ENCODE data around the gene HSPH1. TPM values are rescaled to one million over a fixed set of nuclear protein-coding genes. Genes with fewer than 3 reads are reported as not detected.
A peak's percentile ranks its signal among the peaks of the same experiment; 100 is the strongest.
"Not testable (repeated sequence)": the region's sequence is repeated elsewhere in the genome, so short reads cannot be mapped to it uniquely, and the experiment has no call there.

The HSPH1 gene
- 61.5 TPM for total RNA-seq

- peak; percentile 95 for ATAC-seq
These were observed at the start of gene HSPH1 for GRCh38 chr13:31161557-31162150. Gene HSPH1 (minus strand): TSS chr13:31161904. CDS start chr13:31161582, 322 bp downstream.

GRCh38 chr13:31209841-31210210 is 48.1 kb upstream of the HSPH1 start:
- ATAC-seq: no peak

GRCh38 chr13:31209172-31209840 is 47.6 kb upstream of the HSPH1 start:
- peak; percentile 24 for ATAC-seq

GRCh38 chr13:31208559-31209122 is 46.9 kb upstream of the HSPH1 start:
- ATAC-seq: no peak

DNA sequence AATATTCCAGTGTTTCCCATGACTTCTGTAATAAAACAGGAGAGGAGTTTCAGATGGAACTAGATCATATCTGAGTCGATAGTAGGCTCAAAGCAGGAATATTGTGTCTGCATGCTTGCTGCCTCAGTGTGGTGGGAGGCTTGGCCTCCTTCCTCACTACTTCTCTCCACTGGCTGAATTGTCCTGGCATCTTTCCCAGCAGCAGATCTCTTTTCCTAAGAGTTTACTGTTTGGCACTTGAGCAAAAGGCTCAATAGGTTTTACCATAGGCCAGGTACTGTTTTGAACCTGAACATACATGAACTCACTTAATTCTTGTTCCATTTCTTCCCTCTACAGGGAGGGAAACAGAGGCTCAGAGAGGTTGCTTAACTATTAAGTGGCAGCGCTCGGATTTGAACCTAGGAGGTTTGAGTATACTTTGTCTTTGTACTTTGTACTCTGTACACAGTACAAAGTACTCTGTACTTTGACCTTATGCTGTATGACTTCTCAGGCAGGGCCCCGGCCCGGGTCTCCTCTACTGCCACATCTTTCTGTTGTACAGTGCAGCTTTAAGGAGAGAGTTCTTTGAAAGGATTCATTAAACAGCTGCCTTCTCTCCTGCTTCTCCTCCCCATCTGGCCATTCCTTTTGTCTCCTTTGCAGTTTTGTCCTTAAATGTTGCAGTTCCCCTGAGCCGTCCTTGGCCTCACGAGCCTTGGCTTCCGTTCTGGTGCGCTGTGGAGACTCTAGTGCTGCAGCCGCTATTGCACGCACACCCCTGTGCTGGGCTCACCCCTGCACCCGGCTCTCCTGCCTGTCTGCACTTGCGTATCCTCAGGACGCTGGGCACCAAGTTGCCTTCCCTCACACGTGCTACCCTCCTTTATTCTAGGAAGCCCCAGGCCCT is 46.2 kb upstream of the HSPH1 start:
- ATAC-seq: peak; percentile 73

DNA sequence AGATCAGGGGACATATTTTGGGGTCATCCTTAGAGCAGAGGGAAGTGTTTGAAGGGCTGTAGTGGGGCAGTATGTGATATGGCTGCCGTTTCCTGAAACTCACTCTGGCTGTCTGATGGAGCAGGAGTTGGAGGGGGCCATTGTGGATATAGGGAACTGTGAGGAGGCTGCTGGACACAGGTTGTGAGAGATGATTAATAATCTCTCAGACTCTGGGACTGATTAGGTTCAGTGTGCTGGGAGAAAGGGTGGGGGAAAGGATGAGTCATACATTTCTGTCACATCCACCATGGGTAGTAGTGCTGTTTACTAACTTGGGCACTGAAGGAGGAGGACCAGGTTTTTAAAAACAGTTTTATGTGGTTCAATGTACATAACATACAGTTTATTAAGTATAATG is 42.9 kb upstream of the HSPH1 start:
- ATAC-seq: no peak

DNA sequence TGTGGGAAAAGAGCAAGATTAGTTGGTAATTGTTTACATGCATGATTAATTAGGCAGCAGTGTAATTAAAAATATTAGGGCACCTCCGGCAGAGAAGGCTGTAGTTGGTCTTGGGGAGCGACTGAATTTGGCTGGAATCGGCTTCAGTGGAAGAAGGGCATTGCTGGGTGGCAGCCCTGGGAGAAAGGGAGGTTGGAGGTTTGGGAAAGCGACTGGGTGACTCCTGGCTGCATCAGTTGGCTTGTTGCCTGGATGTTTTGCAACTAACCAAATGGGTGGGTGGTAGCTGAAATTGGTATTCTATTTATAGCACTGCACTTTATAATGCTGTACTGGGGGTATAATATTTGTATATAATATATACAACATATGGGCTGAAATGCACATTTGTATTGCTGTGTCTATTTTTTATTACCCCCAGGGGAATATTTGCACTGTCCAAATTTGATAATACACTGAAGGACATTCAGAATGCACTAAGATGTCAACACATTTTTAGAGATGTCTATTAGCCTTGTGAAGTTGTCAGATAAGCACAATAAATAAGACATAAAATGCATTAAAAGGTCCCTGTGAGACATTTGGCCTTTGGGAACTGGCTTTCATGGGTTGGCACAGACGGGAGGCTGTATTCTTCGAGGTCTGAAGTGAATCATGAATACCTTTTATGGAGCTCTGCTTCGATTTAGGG is 39.8 kb upstream of the HSPH1 start:
- no peak for ATAC-seq

- peak; percentile 32 for ATAC-seq
These were observed 38.9 kb upstream of the HSPH1 start for GRCh38 chr13:31200637-31200971.

- ATAC-seq: peak; percentile 91
These were observed 38.3 kb upstream of the HSPH1 start, which contains the start of gene B3GLCT for GRCh38 chr13:31199849-31200636. Gene B3GLCT (plus strand): TSS chr13:31199975. CDS start chr13:31200085, 110 bp downstream.

DNA sequence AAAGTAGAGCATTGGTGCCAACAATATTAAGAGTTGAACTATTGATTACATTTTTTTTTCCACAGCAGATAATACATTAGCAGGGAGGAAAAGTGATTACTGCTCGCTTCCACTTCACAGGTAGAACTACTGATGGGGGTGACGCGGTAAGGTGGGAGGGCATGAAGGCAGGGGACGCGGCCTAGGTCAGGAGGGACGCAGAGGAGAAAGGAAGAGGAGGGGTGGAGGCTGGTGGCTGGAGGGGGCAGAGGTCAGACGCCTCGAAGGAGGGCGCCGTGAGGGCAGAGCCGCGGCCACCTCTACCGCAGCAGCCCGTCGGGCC is 37.8 kb upstream of the HSPH1 start:
- no peak for ATAC-seq

DNA sequence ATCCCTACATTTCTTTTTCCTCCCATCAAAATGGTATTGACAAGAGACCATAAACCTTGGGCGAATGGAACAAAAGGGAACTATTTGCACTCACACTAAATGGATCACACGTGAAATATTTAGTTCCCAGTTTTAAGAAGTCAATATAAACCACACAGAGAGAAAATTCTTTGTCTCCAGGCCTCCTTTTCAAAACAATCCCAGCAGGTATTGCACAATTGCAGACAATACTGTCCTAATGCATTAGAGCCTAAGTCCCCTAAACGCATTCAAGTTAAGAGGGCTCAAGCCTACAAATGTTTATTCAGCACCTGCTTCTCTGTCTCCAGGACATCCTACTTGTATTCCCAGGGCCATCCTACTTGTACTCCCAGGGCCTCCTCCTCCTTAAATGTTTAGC is 36.8 kb upstream of the HSPH1 start:
- ATAC-seq: no peak

DNA sequence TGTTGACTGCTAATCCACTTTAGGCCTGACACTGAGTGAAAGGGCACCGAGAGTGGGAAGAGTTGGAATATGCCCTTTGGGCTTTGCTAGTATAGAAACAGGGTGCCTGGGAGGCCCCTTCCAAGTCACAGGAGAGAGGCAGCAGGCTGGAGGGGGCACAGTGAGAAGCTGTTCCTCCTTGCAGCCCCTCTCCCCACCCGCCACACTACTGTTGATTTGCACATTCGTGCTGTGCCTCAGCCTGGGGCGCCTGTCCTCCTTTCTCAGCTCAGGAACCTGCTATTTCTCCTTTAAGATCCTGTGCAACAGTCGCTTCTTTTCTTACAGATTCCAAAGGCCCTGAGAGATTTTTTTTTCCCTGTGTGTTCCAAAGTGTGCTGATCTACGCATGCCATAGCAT is 35.3 kb upstream of the HSPH1 start:
- no peak for ATAC-seq

- ATAC-seq: no peak
These were observed 33.9 kb upstream of the HSPH1 start for GRCh38 chr13:31195616-31196015.

GRCh38 chr13:31192306-31192705 is 30.6 kb upstream of the HSPH1 start:
- ATAC-seq: no peak

GRCh38 chr13:31191748-31192147 is 30.0 kb upstream of the HSPH1 start:
- ATAC-seq: no peak

- no peak for ATAC-seq
These were observed 23.4 kb upstream of the HSPH1 start for GRCh38 chr13:31184981-31185645.

DNA sequence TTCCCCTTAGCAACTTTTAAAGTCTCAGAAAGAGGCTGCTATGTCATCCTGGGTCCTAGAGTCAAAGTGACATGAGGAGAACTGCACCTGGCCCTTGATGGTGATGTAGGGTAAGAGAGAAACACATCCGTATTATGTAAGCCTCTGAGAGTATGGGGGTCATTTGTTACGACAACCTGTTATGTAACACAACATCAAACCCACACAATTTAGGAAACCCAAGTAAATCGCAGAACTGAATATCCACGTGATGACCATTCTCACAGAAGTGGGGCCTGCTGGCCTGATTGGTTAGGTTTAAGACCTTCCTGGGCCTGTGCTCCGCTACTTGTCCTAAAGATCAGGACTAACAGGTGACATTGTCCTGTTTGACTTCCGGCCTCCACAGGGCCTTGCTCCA is 22.7 kb upstream of the HSPH1 start:
- ATAC-seq: no peak

- ATAC-seq: no peak
These were observed 21.3 kb upstream of the HSPH1 start for GRCh38 chr13:31182987-31183386.

- ATAC-seq: no peak
These were observed 18.1 kb upstream of the HSPH1 start for GRCh38 chr13:31179754-31180153.

- ATAC-seq: no peak
These were observed 17.5 kb upstream of the HSPH1 start for GRCh38 chr13:31179241-31179640.

- not testable (repeated sequence) for ATAC-seq
These were observed 16.2 kb upstream of the HSPH1 start for GRCh38 chr13:31177813-31178495.

Data from esophagus mucosa (tissue), 1 donor.